ENCODE measurements around the gene CBX7. TPM values are rescaled to one million over a fixed set of nuclear protein-coding genes. Genes with fewer than 3 reads are reported as not detected.

Gene CBX7
- total and polyA plus RNA-seq, 2 donors (not counting 3 experiments of a cell fraction or from before 2014, with no cell fraction given), result 3.4 to 7.1 TPM

DNA sequence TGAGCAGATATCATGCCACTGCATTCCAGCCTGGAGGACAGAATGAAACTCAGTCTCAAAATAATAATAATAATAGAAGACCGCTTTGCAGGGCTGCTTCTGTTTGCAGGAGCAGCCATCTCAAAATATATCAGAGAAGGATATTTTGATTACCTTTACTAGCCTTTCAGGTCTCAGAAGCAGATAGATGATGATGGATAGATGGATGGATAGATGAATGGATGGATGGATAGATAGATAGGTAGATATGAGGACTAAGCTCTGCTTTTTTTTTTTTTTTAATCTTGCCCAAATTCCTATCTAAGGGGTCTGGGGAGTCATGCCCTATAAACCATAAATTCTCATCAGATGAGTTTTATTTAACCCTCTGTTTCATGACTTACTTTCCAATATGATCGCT, 36.9 kb downstream of the CBX7 start:
- no peaks in the 10 kb centered on the region for H3K36me3 ChIP-seq (ENCODE audit: control insufficient read depth in 2 of 2, extremely low read depth in 1 of 2, insufficient read depth in 2 of 2, low read length in 2 of 2)
- no peak overlapping the region for H3K4me3 ChIP-seq (replicated peaks in 1 of 3; ENCODE audit: insufficient read depth in 1 of 3, low read depth in 1 of 3, low read length in 3 of 3)
- no peak for FAIRE-seq
- H3K9ac ChIP-seq (replicated peaks; ENCODE audit: extremely low read depth, insufficient read depth, low read length), result no peak overlapping the region
- no peaks in the 10 kb centered on the region for H3K9me1 ChIP-seq (replicated peaks; ENCODE audit: control insufficient read depth, extremely low read depth, insufficient read depth, low read length)
- no peak overlapping the region for H3K27ac ChIP-seq (ENCODE audit: insufficient read depth, low read depth, low read length)
- no peaks in the 10 kb centered on the region for H3K79me2 ChIP-seq (ENCODE audit: control insufficient read depth, insufficient read depth, low read length)
- no peaks in the 10 kb centered on the region for H3K4me1 ChIP-seq (ENCODE audit: control insufficient read depth, extremely low read depth, insufficient read depth, low read length)
- TF ChIP-seq MYC (IDR thresholded peaks at IDR 0.05; ENCODE audit: low read depth, low read length) (no peak), POLR2A (IDR thresholded peaks at IDR 0.05; ENCODE audit: low read depth, low read length) (no peak), GATA2 (IDR thresholded peaks at IDR 0.05; ENCODE audit: insufficient read depth, insufficient read length, low read depth, low read length) (no peak), JUN (IDR thresholded peaks at IDR 0.05; ENCODE audit: borderline replicate concordance, insufficient read depth, insufficient read length, low read depth) (no peak), FOS (IDR thresholded peaks at IDR 0.05; ENCODE audit: borderline replicate concordance, insufficient read depth, low read length) (no peak), POLR2AphosphoS5 (IDR thresholded peaks at IDR 0.05; ENCODE audit: insufficient read depth, low read depth, low read length) (no peak), EZH2 (IDR thresholded peaks at IDR 0.05; ENCODE audit: borderline replicate concordance, low read depth, low read length, severe bottlenecking) (no peak)
- TF ChIP-seq, protein P1, sequence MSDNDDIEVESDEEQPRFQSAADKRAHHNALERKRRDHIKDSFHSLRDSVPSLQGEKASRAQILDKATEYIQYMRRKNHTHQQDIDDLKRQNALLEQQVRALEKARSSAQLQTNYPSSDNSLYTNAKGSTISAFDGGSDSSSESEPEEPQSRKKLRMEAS (IDR thresholded peaks at IDR 0.05; ENCODE audit: insufficient read depth, insufficient read length), result no peak
- TF ChIP-seq, protein P2, sequence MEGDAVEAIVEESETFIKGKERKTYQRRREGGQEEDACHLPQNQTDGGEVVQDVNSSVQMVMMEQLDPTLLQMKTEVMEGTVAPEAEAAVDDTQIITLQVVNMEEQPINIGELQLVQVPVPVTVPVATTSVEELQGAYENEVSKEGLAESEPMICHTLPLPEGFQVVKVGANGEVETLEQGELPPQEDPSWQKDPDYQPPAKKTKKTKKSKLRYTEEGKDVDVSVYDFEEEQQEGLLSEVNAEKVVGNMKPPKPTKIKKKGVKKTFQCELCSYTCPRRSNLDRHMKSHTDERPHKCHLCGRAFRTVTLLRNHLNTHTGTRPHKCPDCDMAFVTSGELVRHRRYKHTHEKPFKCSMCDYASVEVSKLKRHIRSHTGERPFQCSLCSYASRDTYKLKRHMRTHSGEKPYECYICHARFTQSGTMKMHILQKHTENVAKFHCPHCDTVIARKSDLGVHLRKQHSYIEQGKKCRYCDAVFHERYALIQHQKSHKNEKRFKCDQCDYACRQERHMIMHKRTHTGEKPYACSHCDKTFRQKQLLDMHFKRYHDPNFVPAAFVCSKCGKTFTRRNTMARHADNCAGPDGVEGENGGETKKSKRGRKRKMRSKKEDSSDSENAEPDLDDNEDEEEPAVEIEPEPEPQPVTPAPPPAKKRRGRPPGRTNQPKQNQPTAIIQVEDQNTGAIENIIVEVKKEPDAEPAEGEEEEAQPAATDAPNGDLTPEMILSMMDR (IDR thresholded peaks at IDR 0.05; ENCODE audit: extremely low read depth in 1 of 2, insufficient read depth in 1 of 2, low read depth in 1 of 2, low read length in 2 of 2), result no peak
- intact Hi-C loops (cut with micrococcal nuclease) (no loop called here), dilution Hi-C loops (cut with MboI; ENCODE audit: extremely low pct_ligation_motif_present, low sequenced_read_pairs) (no loop called here)
- ChIA-PET POLR2A (no interaction called here), CTCF (interaction anchor here (0.9 to 2.1 kb wide), 2 partner anchors 112 to 347 kb away, joined by 3 to 11 read pairs; no protein-coding TSS in a partner anchor)
- peaks cover 22 to 29% of the 10 kb centered on the region in 2 experiments for H3K27me3 ChIP-seq (ENCODE audit: control insufficient read depth in 2 of 2, insufficient read depth in 2 of 2, low read length in 2 of 2)
- BruUV-seq (replicated peaks), result no TSS peak
- no peak overlapping the region for H2AFZ ChIP-seq (ENCODE audit: low read depth, low read length)
- DNase-seq (ENCODE audit: low read depth, low spot score), result no peak
- no peak overlapping the region for H3K4me2 ChIP-seq (ENCODE audit: insufficient read depth, low read length)
- no peaks in the 10 kb centered on the region for H3K9me3 ChIP-seq (replicated peaks; ENCODE audit: control insufficient read depth, insufficient read depth, low read length)
- H4K20me1 ChIP-seq (replicated peaks; ENCODE audit: control insufficient read depth, extremely low read depth, insufficient read depth, low read length), result no peaks in the 10 kb centered on the region

Data from endothelial cell of umbilical vein (primary cell).